Upper lobe of left lung (tissue), 6 donors: ENCODE results near the gene CEP131. TPM values are rescaled to one million over a fixed set of nuclear protein-coding genes. Genes with fewer than 3 reads are reported as not detected.

Source experiments
- ATAC-seq, 2 donors: fragments of 200-7000 bp; cut with Tn5 transposase; one replicate each; pipeline ENCODE4 v1.9.1; 2022; ENCODE audit warnings: mild to moderate bottlenecking in 2 of 2, moderate library complexity in 2 of 2; ENCODE audit not compliant: low FRiP score in 2 of 2
- DNase-seq, 2 donors: peaks; one replicate each; pipeline ENCODE4 v3.0.0-alpha.2; 2019 to 2020
- H3K27ac ChIP-seq, 4 donors: fragments of 200-600 bp; sonication (generic); one replicate each; pipeline ENCODE4 v1.5.1; 2016 to 2019
- H3K27me3 ChIP-seq, 4 donors: fragments of 200-600 bp; sonication (generic); one replicate each; pipeline ENCODE4 v1.5.1; 2017 to 2019
- H3K36me3 ChIP-seq, 4 donors: fragments of 200-600 bp; sonication (generic); one replicate each; pipeline ENCODE4 v1.5.1; 2016 to 2019
- H3K4me1 ChIP-seq, 4 donors: fragments of 200-600 bp; sonication (generic); one replicate each; pipeline ENCODE4 v1.5.1; 2018 to 2019
- H3K4me3 ChIP-seq, 4 donors: fragments of 200-600 bp; sonication (generic); one replicate each; pipeline ENCODE4 v1.5.1; 2017 to 2019; ENCODE audit warnings: mild to moderate bottlenecking in 2 of 4, moderate library complexity in 1 of 4
- H3K9me3 ChIP-seq, 4 donors: fragments of 200-600 bp; sonication (generic); one replicate each; pipeline ENCODE4 v1.5.1; 2018 to 2019
- EP300 ChIP-seq, 4 donors: sonication (generic); formaldehyde crosslinking; IDR thresholded peaks; one replicate each; pipeline ENCODE4 v1.5.1; 2017; ENCODE audit warnings: antibody characterized with exemption in 4 of 4, control low read depth in 2 of 4
- POLR2A ChIP-seq, 4 donors: fragments of 450-650 bp; IDR thresholded peaks; one replicate each; pipeline ENCODE4 v1.5.1; 2016 to 2017; ENCODE audit warnings: antibody characterized with exemption in 4 of 4, mild to moderate bottlenecking in 2 of 4
- POLR2AphosphoS5 ChIP-seq, 2 donors: sonication (generic); formaldehyde crosslinking; IDR thresholded peaks; one replicate each; pipeline ENCODE4 v1.5.1; 2017; ENCODE audit warnings: antibody characterized with exemption in 2 of 2
- WGBS, 2 donors: methylation state at CpG; one replicate each; pipeline ENCODE4 v1.1.5; 2017 to 2018; 5-methylcytosine and 5-hydroxymethylcytosine counted together
- total RNA-seq, 6 donors: library from RNA; depleted of rRNA in 4 of 6; stranded (reverse); fragments of >200 nt in 4 of 6; gene quantifications; one replicate each; pipeline versions ENCODE4 v1.1.0 to v1.2.1, GENCODE V29; 2016 to 2021
- TF ChIP-seq, protein P1 (sequence below), 6 experiments: fragments of 450-650 bp in 4 of 6; fragments of 200-600 bp in 2 of 6; sonication (generic) in 2 of 6; IDR thresholded peaks; one replicate each; pipeline ENCODE4 v1.5.1; 2016 to 2019; ENCODE audit warnings: antibody characterized with exemption in 6 of 6
- donor health status: DM: no; HTN: no; CAD: no; lungs with moderate emphysema.
- donor health status: DM: no; HTN: yes; CAD: no; lungs with severe emphysema.

Gene CEP131
- total RNA-seq, 6 donors from 2014 or later, result 5.3 to 55.5 (median 12.6) TPM

GRCh38 chr17:81142301-81143199, 80.2 kb downstream of the CEP131 start:
- no peak overlapping the region for H3K27ac ChIP-seq
- no peak for TF ChIP-seq EP300 (IDR thresholded peaks at IDR 0.05)
- TF ChIP-seq, protein P1, sequence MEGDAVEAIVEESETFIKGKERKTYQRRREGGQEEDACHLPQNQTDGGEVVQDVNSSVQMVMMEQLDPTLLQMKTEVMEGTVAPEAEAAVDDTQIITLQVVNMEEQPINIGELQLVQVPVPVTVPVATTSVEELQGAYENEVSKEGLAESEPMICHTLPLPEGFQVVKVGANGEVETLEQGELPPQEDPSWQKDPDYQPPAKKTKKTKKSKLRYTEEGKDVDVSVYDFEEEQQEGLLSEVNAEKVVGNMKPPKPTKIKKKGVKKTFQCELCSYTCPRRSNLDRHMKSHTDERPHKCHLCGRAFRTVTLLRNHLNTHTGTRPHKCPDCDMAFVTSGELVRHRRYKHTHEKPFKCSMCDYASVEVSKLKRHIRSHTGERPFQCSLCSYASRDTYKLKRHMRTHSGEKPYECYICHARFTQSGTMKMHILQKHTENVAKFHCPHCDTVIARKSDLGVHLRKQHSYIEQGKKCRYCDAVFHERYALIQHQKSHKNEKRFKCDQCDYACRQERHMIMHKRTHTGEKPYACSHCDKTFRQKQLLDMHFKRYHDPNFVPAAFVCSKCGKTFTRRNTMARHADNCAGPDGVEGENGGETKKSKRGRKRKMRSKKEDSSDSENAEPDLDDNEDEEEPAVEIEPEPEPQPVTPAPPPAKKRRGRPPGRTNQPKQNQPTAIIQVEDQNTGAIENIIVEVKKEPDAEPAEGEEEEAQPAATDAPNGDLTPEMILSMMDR (IDR thresholded peaks at IDR 0.05), result peak; percentile 64 to 83 (median 76)
- no peak for TF ChIP-seq POLR2AphosphoS5 (IDR thresholded peaks at IDR 0.05)
- no peak for TF ChIP-seq POLR2A (IDR thresholded peaks at IDR 0.05)
- H3K4me3 ChIP-seq, result no peak overlapping the region
- H3K9me3 ChIP-seq, result no peaks in the 10 kb centered on the region
- H3K36me3 ChIP-seq, result no peaks in the 10 kb centered on the region
- peak; percentile 81 to 89 for ATAC-seq
- peak; percentile 82 to 86 for DNase-seq
- 42 to 57% methylated on average over 10 to 22 of the region's 25 CpGs for WGBS, 2 donors
- H3K4me1 ChIP-seq, result peaks cover 8 to 13% (median 10%) of the 10 kb centered on the region in 4 donors
- no peaks in the 10 kb centered on the region for H3K27me3 ChIP-seq

- no peak overlapping the region for H3K27ac ChIP-seq
Observed at GRCh38 chr17:81140695-81141094, 82.1 kb downstream of the CEP131 start.

DNA sequence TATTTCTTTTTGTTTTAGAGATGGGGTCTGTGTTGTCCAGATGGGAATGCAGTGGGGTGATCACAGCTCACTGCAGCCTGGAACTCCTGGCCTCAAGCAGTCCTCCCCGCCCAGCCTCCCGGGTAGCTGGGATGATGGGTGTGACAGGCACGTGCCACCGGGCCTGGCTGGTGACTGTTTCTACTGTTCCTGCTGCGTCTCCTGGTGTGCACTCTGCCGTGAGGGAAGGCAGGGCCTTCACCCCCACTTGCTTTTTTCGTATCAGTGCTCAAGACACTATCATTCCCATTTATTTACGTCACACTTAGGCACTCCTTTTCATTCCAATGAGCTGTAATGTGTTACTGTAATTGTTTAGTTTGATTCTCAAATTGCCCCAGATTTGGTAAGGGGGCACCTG, 82.7 kb downstream of the CEP131 start:
- Histone ChIP-seq H3K36me3 (no peaks in the 10 kb centered on the region), H3K27ac (no peak overlapping the region), H3K27me3 (no peaks in the 10 kb centered on the region), H3K4me1 (peaks cover 8 to 13% (median 10%) of the 10 kb centered on the region in 4 donors), H3K4me3 (no peak overlapping the region), H3K9me3 (no peaks in the 10 kb centered on the region)
- WGBS, 2 donors, result 70 to 80% methylated on average over 8 of the region's 8 CpGs
- ATAC-seq (no peak), DNase-seq (no peak)
- TF ChIP-seq POLR2AphosphoS5 (IDR thresholded peaks at IDR 0.05) (no peak), POLR2A (IDR thresholded peaks at IDR 0.05) (no peak), EP300 (IDR thresholded peaks at IDR 0.05) (no peak)
- TF ChIP-seq, protein P1 (IDR thresholded peaks at IDR 0.05), result no peak

More at GRCh38 chr17:81140695-81141094, 82.1 kb downstream of the CEP131 start:
- DNase-seq (peak in 1 of 2 donors; percentile 82), ATAC-seq (no peak)
- WGBS, 2 donors, result 92 to 95% methylated on average over 18 to 37 of the region's 37 CpGs
- Histone ChIP-seq H3K27me3 (no peaks in the 10 kb centered on the region), H3K4me3 (no peak overlapping the region), H3K36me3 (no peaks in the 10 kb centered on the region), H3K4me1 (peaks cover 8 to 13% (median 10%) of the 10 kb centered on the region in 4 donors), H3K9me3 (no peaks in the 10 kb centered on the region)
- TF ChIP-seq POLR2A (IDR thresholded peaks at IDR 0.05), result no peak
- TF ChIP-seq, protein P1 (IDR thresholded peaks at IDR 0.05), result no peak
- no peak for TF ChIP-seq EP300 (IDR thresholded peaks at IDR 0.05)
- TF ChIP-seq POLR2AphosphoS5 (IDR thresholded peaks at IDR 0.05), result no peak

Other genes with a start within 250 kb of the CEP131 start
- 10 to 100 TPM; 29.5 to 75.4 (median 34.8) TPM for gene CHMP6, start 231.1 kb downstream of the CEP131 start, total RNA-seq
- 100 to 1,000 TPM in 5 of 6 donors, 10 to 100 TPM in 1; 90.7 to 231 (median 123) TPM for gene BAIAP2, start 187.8 kb downstream of the CEP131 start, total RNA-seq
- gene PVALEF, start 57.5 kb downstream of the CEP131 start, total RNA-seq, result not detected
- 100 to 1,000 TPM in 3 of 6 donors, 10 to 100 TPM in 3; 39.2 to 144 (median 92.2) TPM for gene AATK, start 56.7 kb downstream of the CEP131 start, total RNA-seq
- gene TEPSIN, start 16.1 kb upstream of the CEP131 start, total RNA-seq, result 100 to 1,000 TPM in 2 of 6 donors, 10 to 100 TPM in 4; 33.1 to 141 (median 49.7) TPM
- gene NDUFAF8, start 16.4 kb upstream of the CEP131 start, total RNA-seq, result 10 to 100 TPM; 19.6 to 38.1 (median 33.6) TPM
- 100 to 1,000 TPM in 4 of 6 donors, 10 to 100 TPM in 2; 90.6 to 208 (median 110) TPM for gene SLC38A10, start 72.3 kb upstream of the CEP131 start, total RNA-seq
- gene BAHCC1, start 172.5 kb upstream of the CEP131 start, total RNA-seq, result 10 to 100 TPM in 5 of 6 donors, 1 to 10 TPM in 1; 8.2 to 81.7 (median 21.0) TPM